ENCODE measurements around the gene C11orf68. TPM values are rescaled to one million over a fixed set of nuclear protein-coding genes. Genes with fewer than 3 reads are reported as not detected.

C11orf68 gene
- total RNA-seq, 4 donors from 2014 or later, result 18.5 to 20.5 (median 19.4) TPM

- TF ChIP-seq, protein P1, sequence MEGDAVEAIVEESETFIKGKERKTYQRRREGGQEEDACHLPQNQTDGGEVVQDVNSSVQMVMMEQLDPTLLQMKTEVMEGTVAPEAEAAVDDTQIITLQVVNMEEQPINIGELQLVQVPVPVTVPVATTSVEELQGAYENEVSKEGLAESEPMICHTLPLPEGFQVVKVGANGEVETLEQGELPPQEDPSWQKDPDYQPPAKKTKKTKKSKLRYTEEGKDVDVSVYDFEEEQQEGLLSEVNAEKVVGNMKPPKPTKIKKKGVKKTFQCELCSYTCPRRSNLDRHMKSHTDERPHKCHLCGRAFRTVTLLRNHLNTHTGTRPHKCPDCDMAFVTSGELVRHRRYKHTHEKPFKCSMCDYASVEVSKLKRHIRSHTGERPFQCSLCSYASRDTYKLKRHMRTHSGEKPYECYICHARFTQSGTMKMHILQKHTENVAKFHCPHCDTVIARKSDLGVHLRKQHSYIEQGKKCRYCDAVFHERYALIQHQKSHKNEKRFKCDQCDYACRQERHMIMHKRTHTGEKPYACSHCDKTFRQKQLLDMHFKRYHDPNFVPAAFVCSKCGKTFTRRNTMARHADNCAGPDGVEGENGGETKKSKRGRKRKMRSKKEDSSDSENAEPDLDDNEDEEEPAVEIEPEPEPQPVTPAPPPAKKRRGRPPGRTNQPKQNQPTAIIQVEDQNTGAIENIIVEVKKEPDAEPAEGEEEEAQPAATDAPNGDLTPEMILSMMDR (IDR thresholded peaks at IDR 0.05; ENCODE audit: low read depth), result no peak
Observed at GRCh38 chr11:65960824-65961266, 42.0 kb upstream of the C11orf68 start.

DNA sequence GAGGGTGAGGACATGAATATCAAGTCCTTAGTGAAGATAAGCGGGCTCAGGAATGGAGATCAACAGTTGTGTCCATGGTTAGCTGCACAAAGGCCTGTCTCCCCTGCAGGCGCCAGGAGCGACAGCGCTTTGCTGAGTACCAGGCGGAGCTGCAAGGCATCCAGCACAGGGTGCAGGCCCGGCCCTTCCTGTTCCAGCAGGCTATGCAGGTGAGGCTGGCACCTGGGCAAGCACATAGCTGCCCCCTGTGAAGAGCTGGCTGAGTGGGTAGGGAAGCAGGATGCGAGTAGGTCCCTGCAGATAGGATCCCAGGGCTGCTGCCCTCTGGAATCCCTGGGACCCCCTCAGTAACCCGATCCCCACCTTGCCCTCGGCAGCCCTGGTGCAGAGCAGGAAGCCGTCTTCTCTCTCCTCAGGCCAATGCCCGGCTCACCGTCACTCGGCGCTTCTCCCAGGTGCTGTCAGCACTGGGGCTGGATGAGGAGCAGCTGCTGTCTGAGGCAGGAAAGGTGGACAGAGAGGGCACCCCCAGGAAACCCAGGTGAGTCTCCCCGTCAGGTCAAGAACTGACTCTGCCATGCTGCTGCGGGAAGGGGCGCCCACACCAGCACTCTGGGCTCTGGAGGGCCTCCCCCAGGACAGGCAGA, 40.0 kb upstream of the C11orf68 start:
- TF ChIP-seq, protein P1 (IDR thresholded peaks at IDR 0.05; ENCODE audit: low read depth), result no peak

DNA sequence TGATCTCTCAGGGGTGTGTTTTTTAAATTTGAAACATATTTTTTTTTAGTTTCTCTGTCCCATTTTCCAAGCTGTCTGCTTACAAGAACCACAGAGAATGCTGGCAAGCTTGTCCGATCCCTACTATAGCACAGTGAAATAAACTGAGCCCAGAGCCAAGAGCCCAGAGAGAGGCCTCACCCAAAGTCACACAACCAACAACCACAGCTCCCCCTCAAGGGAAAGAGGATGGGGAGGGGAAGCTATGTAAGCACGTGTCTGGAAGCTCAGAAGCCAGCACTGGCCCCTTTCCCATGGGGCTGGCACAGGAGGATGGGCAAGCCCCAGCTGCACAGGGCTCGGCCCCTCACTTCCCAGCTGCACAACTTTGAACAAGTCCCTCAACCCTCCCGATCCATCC, 39.4 kb upstream of the C11orf68 start:
- TF ChIP-seq, protein P1 (IDR thresholded peaks at IDR 0.05; ENCODE audit: low read depth), result no peak

DNA sequence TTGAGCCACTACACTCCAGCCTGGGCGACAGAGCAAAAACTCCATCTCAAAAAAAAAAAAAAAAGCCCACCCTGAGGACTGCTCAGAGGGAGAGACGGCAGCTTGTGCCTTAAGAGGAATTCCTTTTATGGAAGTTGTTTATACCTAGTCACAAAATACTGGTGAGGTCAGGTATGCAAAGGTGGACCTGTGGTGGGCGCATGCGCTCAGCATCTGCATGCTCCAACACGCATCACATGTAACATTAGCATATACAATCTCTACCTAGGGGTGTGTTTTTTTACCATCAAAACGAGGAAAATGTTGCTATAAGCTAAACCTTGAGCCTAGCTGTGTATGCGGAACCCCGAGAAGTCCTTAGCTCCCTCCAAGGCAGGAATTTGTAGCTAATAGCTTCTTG, 35.9 kb upstream of the C11orf68 start:
- TF ChIP-seq, protein P1 (IDR thresholded peaks at IDR 0.05; ENCODE audit: low read depth), result no peak

DNA sequence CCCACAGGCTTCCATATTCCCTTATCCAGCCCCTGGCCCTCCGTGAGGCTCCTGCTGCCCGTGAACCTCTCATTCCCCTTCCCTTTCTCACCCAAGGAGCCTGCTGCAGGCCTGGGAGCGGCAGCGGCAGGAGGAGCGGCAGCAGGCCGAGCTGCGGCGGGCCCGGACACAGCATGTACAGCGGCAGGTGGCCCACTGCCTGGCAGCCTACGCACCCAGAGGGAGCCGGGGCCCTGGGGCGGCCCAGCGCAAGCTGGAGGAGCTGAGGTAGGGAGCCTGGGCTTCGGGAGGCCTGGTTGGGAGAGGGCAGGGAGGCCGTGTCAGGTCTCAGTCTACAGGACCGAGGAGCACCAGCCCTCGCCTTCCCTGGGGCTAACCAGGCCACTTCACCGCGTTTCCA, 34.6 kb upstream of the C11orf68 start:
- TF ChIP-seq, protein P1 (IDR thresholded peaks at IDR 0.05; ENCODE audit: low read depth), result no peak

- TF ChIP-seq, protein P1 (IDR thresholded peaks at IDR 0.05; ENCODE audit: low read depth), result no peak
Observed at GRCh38 chr11:65952052-65952521, 33.2 kb upstream of the C11orf68 start.

DNA sequence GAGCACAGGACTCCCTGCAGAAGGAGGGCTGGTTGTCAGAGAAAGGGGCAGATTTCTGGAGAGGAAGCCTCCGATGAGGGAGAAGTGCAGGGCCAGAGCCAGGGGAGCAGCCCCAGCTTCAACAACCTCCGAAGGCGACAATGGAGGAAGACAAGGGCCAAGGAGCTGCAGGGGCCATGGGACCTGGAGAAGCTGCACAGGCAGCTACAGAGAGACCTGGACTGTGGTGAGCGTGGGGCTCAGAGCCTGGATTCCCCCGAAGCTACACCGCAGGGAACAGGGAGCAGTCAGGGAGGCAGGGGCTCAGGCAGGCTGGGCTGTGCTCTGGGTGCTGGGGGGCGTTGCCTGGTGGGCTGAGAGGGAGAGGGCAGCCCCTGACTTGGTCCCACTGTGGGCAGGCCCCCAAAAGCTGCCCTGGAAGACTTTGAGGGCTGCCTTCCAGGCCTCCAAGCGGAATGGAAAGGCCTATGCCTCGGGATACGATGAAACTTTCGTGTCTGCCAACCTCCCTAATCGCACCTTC, 28.8 kb upstream of the C11orf68 start:
- TF ChIP-seq, protein P1 (IDR thresholded peaks at IDR 0.05; ENCODE audit: low read depth), result no peak

Measured in subcutaneous adipose tissue (tissue), 4 donors.